Measurements from ENCODE around the gene CACNA1B. TPM values are rescaled to one million over a fixed set of nuclear protein-coding genes. Genes with fewer than 3 reads are reported as not detected.

CACNA1B gene
- polyA plus RNA-seq, 2 of the 4 experiments (the other 2 are of a cell fraction), result 0.03 to 0.06 TPM

GRCh38 chr9:138025908-138026307 lies 148.3 kb downstream of the CACNA1B start (continued):
- TF ChIP-seq PBX3 (IDR thresholded peaks at IDR 0.05) (no peak), EHMT2 (IDR thresholded peaks at IDR 0.05; ENCODE audit: low read depth) (no peak)

- TF ChIP-seq SREBF2 (IDR thresholded peaks at IDR 0.05), result no peak
- no peak for TF ChIP-seq HEYL (CRISPR knock-in tag; IDR thresholded peaks at IDR 0.05)
- TF ChIP-seq HMGXB4 (CRISPR knock-in tag; IDR thresholded peaks at IDR 0.05; ENCODE audit: borderline replicate concordance), result no peak
- no peak for TF ChIP-seq REST (IDR thresholded peaks at IDR 0.05)
- TF ChIP-seq CHD2 (IDR thresholded peaks at IDR 0.05; ENCODE audit: low read length, partially characterized antibody), result no peak
- TF ChIP-seq RCOR1 (IDR thresholded peaks at IDR 0.05; ENCODE audit: low read depth, low read length), result no peak
- no peak for TF ChIP-seq ATOH8 (CRISPR knock-in tag; IDR thresholded peaks at IDR 0.05; ENCODE audit: low read depth)
- TF ChIP-seq NR3C1 (IDR thresholded peaks at IDR 0.05), result no peak
- no peak for TF ChIP-seq FOXS1 (CRISPR knock-in tag; IDR thresholded peaks at IDR 0.05)
- TF ChIP-seq CEBPB (IDR thresholded peaks at IDR 0.05), result no peak
- no peak for TF ChIP-seq ELK1 (IDR thresholded peaks at IDR 0.05; ENCODE audit: low read depth, low read length)
- TF ChIP-seq ZFP36 (IDR thresholded peaks at IDR 0.05; ENCODE audit: borderline replicate concordance, partially characterized antibody), result no peak
- TF ChIP-seq NPAS2 (CRISPR knock-in tag; IDR thresholded peaks at IDR 0.05; ENCODE audit: borderline replicate concordance), result no peak
- H3K9me3 ChIP-seq, result no peaks in the 10 kb centered on the region; the same call in 2 of the 3 replicates
- WGBS (ENCODE audit: missing lambda C conversion rate), result 94% methylated on average over 1 of the region's 1 CpG
- H3K4me3 ChIP-seq, result no peak overlapping the region
- no peak overlapping the region for H3K27ac ChIP-seq
- POLR2A ChIA-PET, result no interaction called here
- H3K4me1 ChIP-seq, result no peaks in the 10 kb centered on the region
- CTCF ChIA-PET, result no interaction called here
- H3K4me2 ChIP-seq, result no peak overlapping the region
- FAIRE-seq (no peak), DNase-seq (ENCODE audit: low read depth in 1 of 2, low spot score in 1 of 2) (no peak), ATAC-seq (no peak)
These were observed 151.0 kb downstream of the CACNA1B start for GRCh38 chr9:138028596-138028995.

GRCh38 chr9:138031186-138031585 lies 153.6 kb downstream of the CACNA1B start:
- DNase-seq (ENCODE audit: low read depth in 1 of 2, low spot score in 1 of 2) (no peak), FAIRE-seq (no peak), ATAC-seq (no peak)
- Histone ChIP-seq H3K4me3 (no peak overlapping the region), H3K4me2 (no peak overlapping the region), H3K9me3 (no peaks in the 10 kb centered on the region; the same call in 1 of the 3 replicates), H3K27ac (no peak overlapping the region), H3K4me1 (no peaks in the 10 kb centered on the region)
- ChIA-PET CTCF (interaction anchor here (0.8 kb wide), 1 partner anchor 10 kb away, joined by 3 read pairs; no protein-coding TSS in a partner anchor), POLR2A (no interaction called here)
- 2% methylated on average over 3 of the region's 3 CpGs for WGBS (ENCODE audit: missing lambda C conversion rate)
- TF ChIP-seq BCL3 (IDR thresholded peaks at IDR 0.05) (no peak), USF2 (IDR thresholded peaks at IDR 0.05) (no peak), ELK1 (IDR thresholded peaks at IDR 0.05; ENCODE audit: low read depth, low read length) (no peak), SREBF2 (IDR thresholded peaks at IDR 0.05) (no peak), NR3C1 (IDR thresholded peaks at IDR 0.05) (no peak), HOXB5 (CRISPR knock-in tag; IDR thresholded peaks at IDR 0.05) (no peak)
